UCSD-AML1 (cell line): Measurements from ENCODE around the gene QPRT.
A peak's percentile ranks its signal among the peaks of the same experiment; 100 is the strongest.
"Not testable (repeated sequence)": the region's sequence is repeated elsewhere in the genome, so short reads cannot be mapped to it uniquely, and the experiment has no call there.

Experiments
- DNase-seq: peaks from one replicate; lab custom pipeline; 2025; ENCODE audit not compliant: unreplicated experiment; lab: John Stamatoyannopoulos, UW

QPRT gene

DNA sequence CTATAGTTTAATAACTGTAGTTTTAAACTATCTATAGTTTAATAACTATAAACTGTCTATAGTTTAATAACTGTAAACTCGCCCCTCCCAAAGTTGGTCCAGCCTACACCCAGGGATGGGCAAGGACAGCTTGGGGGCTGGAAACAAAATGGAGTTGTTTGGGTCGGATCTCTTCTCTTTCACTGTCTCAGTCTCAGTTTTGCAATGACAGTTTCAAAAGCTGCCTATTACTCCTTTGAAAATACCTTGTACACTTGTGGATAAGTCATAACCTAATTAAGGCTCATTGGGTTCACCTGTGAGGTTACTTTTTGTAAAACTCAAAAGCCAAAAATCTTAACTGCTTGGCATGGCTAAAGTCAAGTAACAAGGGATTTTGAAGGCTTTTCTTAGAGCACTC, 35.4 kb downstream of the QPRT start:
- no peak for DNase-seq

GRCh38 chr16:29714972-29715371, 36.0 kb downstream of the QPRT start:
- no peak for DNase-seq

- no peak for DNase-seq
Observed at GRCh38 chr16:29717113-29717512, 38.1 kb downstream of the QPRT start.

DNA sequence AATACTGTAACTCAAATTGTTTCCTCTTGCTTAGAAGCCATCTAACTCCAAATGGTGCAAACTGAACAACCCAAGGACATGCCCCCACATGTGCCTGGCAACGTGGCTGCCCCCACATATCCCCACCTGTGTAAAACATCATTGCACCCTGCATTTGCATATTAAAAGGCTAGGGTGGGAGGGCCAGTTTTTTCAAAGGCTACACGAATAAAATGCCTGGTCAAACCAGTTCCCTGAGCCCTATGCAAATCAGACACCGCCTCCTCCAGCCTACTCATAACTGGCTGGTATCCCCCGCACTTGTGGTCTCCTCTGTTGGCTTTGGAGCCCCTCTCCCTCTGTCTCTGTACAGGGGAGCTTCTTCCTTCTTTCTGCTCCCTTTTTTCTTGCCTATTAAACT, 40.1 kb downstream of the QPRT start:
- no peak for DNase-seq

DNA sequence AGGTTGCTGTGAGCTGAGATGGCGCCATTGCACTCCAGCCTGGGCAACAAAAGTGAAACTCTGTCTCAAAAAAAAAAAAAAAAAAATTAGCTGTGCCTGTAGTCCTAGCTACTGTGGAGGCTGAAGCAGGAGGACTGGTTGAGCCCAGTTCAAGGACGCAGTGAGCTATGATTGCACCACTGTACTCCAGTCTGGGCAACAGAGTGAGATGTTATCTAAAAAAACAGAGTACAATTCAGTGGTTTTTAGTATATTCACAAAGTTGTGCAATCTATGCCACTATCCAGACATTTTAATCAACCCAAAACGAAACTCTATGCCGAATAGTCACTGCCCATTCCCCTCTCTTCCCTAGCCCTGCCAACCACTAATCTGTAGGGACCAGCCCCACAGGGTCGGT, 41.7 kb downstream of the QPRT start:
- no peak for DNase-seq

- DNase-seq, result peak; percentile 65
Observed at GRCh38 chr16:29721167-29721879, 42.3 kb downstream of the QPRT start.

GRCh38 chr16:29726845-29727377, 47.9 kb downstream of the QPRT start:
- no peak for DNase-seq

- DNase-seq, result no peak
Observed at GRCh38 chr16:29727452-29727851, 48.5 kb downstream of the QPRT start.

DNA sequence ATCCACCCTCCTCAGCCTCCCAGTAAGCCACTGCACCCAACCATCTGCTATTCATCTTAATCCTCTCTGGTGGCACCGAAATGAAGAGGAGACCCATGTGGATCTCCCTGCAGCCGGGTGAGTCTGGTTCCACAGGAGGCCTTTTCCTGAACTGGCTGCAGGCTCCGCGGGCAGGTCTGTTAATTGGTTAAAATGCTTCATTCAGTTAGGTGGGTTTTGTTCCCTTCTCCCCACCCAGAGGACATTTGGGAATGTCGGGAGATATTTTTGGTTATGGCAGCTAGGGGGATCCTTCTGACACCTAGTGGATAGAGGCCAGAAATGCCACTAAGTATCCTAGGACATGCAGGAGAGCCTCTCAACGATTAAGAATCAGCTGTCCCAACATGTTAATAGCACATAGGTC, 50.1 kb downstream of the QPRT start:
- DNase-seq, result no peak

GRCh38 chr16:29730649-29731048, 51.7 kb downstream of the QPRT start:
- DNase-seq, result no peak

GRCh38 chr16:29731768-29732601, 53.0 kb downstream of the QPRT start:
- not testable (repeated sequence) for DNase-seq

DNA sequence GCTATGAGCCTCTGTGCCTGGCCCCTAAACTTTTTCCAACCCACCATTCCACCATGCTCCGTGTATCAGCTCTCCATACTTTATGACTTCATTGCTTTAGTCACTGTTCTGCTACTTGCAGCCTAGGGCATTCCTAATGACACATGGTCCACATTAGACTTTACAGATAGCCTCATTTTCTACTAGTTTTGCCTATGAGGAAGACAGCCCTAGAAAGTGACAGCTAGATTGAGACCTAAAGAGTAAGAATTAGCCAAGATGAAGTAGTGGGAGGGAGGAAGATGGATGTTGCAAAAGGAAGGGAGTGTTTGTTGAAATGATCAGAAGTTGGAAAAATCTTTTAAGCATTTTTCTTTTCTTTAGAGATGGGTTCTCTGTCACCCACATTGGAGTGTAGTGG, 55.8 kb downstream of the QPRT start:
- DNase-seq, result no peak

- no peak for DNase-seq
Observed at GRCh38 chr16:29736112-29736511, 57.1 kb downstream of the QPRT start.

DNA sequence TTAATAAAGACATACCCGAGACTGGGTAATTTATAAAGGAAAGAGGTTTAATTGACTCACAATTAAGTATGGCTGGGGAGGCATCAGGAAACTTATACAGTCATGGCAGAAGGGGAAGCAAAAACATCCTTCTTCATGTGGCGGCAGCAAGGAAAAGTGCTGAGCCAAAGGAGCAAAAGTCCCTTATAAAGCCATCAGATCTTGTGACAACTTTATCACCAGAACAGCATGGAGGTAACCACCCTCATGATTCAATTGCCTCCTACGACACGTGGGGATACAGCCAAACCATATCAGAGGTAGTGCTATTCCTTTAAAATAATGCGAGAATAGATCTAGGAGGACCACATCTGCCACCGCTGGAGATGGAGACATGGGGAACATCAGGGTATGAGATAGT, 57.8 kb downstream of the QPRT start:
- no peak for DNase-seq

DNA sequence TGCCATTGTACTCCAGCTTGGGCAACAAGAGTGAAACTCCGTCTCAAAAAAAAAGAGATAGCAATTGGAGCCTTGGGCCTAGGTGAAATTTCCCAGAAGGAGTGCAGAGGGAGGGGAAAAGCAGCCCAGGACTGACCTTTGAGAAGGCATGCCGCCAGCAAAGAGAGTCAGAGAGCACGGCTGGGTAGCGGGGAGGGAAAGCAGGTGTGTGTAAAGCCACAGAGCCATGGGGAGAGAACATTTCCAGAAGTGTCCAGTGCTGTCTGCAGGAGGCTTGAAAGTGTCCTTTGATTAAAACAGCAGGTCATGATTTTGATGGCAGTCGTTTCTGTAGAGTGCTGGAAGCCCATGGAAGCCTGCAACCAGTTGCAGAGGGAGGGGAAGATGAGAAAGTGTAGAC, 58.7 kb downstream of the QPRT start:
- DNase-seq, result no peak

- DNase-seq, result no peak
Observed at GRCh38 chr16:29738514-29738913, 59.5 kb downstream of the QPRT start.

DNA sequence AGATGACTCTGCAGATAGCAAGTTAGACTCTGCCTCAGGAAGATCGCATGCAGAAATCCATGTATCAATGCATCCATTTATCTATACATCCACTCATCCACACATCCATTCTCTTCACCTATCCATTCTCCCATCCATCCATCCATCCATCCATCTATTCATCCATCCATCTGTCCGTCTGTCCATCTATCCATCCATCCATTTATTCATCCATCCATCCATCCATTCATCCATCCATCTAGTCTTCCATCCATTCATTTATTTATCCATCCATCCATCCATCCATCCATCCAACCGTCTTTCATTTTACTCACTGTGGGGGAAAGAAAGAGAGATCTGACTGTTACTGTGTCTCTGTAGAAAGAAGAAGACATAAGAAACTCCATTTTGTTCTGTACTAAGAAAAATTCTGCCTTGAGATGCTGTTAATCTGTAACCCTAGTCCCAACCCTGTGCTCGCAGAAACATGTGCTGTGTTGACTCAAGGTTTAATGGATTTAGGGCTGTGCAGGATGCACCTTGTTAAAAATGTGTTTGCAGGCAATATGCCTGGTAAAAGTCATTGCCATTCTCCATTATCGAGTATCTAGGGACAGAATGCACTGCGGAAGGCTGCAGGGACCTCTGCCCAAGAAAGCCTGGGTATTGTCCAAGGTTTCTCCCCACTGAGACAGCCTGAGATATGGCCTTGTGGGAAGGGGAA, 61.1 kb downstream of the QPRT start:
- not testable (repeated sequence) for DNase-seq

DNA sequence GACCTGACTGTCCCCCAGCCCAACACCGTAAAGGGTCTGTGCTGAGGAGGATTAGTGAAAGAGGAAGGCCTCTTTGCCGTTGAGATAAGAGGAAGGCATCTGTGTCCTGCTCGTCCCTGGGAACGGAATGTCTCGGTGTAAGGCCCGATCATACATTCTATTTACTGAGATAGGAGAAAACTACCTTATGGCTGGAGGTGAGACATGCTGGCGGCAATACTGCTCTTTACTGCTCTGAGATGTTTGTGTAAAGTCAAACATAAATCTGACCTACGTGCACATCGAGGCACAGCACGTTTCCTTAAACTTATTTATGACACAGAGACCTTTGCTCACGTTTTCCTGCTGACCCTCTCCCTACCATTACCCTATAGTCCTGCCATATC, 61.6 kb downstream of the QPRT start:
- not testable (repeated sequence) for DNase-seq

GRCh38 chr16:29742683-29743275, 63.8 kb downstream of the QPRT start:
- no peak for DNase-seq

DNA sequence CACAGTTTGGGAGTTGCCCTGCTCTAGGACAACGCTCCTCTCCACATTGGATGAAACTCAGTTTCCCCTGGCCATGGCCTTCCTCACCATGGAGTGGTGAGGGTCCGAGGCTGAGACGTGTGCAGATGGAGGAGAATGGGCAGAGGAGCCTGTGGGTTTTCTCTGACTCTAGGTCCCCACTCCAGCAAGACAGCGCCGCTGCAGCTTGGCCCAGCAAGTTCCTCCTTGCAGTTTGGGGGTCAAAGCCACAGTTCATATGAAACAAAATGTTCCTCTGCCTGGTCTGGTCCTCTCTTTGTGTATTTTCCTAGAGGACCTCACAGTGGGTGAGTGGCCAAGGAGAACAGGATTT, 64.5 kb downstream of the QPRT start:
- DNase-seq, result no peak

- DNase-seq, result no peak
Observed at GRCh38 chr16:29743827-29744531, 65.0 kb downstream of the QPRT start.
